Measurements from ENCODE around the gene TMEM63B. TPM values are rescaled to one million over a fixed set of nuclear protein-coding genes. Genes with fewer than 3 reads are reported as not detected.
A peak's percentile ranks its signal among the peaks of the same experiment; 100 is the strongest.

TMEM63B gene
- total and polyA plus RNA-seq, 2 of the 8 experiments (the other 6 are each of a cell fraction or from before 2014, with no cell fraction given): 61.1 to 96.8 TPM

DNA sequence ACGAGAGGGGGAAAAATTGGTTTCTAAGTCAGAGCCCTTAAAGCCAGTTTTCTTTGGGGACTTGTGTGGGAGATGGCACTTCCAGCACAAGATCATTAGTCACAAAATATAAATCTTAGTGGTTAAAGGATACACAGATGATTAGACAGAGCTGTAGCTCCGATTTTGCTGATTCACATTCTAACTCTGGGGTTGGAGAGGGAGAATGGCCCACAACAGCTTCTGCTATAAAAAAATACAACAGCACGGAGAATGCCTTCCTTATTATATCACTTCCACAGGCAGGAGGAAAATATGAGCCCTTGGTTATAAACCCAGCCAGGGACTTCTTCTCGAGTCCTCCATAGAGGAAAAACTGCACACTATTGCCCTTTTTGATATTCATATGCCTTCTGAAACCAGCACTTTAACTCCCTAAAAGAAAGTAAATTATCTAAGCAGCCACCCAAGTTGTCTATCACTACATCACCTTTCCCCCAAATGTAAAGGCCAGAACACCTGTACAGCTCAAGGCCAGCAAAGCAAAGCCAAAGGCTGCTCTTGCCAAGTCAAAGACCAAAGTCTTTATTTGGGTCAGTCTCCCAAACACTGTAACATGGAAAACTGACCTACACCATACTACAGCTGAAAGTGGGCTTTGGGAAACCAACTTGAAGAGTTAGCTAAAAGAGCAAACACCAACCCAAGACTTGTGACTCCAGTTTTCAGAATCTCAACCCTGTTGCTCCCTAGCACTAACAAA lies 10.5 kb upstream of the TMEM63B start:
- 83% methylated on average over 4 of the region's 4 CpGs; no CpG with 5 or more reads in 1 of the 2 experiments for WGBS, 2 experiments (ENCODE audit: extremely low coverage in 1 of 2, insufficient coverage in 1 of 2, insufficient read length in 1 of 2, insufficient replicate concordance in 2 of 2, low coverage in 1 of 2, low lambda C conversion rate in 2 of 2, missing lambda C conversion rate in 1 of 2)
- no peak for DNase-seq (ENCODE audit: low read depth in 1 of 2, low spot score in 2 of 2)
- peaks cover 33 to 67% of the 10 kb centered on the region in 2 experiments for H3K79me2 ChIP-seq (ENCODE audit: control insufficient read depth in 1 of 2, insufficient read depth in 2 of 2, low read length in 2 of 2)
- TF ChIP-seq BACH1 (IDR thresholded peaks at IDR 0.05; ENCODE audit: low read length) (no peak), CREB1 (IDR thresholded peaks at IDR 0.05) (no peak), JUN (IDR thresholded peaks at IDR 0.05; ENCODE audit: low read depth, low read length) (no peak), POU5F1 (IDR thresholded peaks at IDR 0.05; ENCODE audit: low read depth, low read length) (no peak), RNF2 (IDR thresholded peaks at IDR 0.05; ENCODE audit: borderline replicate concordance, low read depth, low read length, missing control alignments, poor library complexity, severe bottlenecking) (no peak)
- TF ChIP-seq, protein P1, sequence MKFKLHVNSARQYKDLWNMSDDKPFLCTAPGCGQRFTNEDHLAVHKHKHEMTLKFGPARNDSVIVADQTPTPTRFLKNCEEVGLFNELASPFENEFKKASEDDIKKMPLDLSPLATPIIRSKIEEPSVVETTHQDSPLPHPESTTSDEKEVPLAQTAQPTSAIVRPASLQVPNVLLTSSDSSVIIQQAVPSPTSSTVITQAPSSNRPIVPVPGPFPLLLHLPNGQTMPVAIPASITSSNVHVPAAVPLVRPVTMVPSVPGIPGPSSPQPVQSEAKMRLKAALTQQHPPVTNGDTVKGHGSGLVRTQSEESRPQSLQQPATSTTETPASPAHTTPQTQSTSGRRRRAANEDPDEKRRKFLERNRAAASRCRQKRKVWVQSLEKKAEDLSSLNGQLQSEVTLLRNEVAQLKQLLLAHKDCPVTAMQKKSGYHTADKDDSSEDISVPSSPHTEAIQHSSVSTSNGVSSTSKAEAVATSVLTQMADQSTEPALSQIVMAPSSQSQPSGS (IDR thresholded peaks at IDR 0.05; ENCODE audit: low read length): no peak

More for the DNA sequence above, 10.5 kb upstream of the TMEM63B start:
- Histone ChIP-seq H2BK120ac (replicated peaks; ENCODE audit: low read depth, low read length) (no peak overlapping the region), H3K4me3 (ENCODE audit: extremely low read depth in 1 of 4, insufficient read depth in 2 of 4, low read depth in 3 of 4, low read length in 4 of 4) (no peak overlapping the region), H3K14ac (ENCODE audit: insufficient read length) (no peak overlapping the region), H4K8ac (ENCODE audit: extremely low read depth, insufficient read depth, low read length) (no peak overlapping the region), H3K4me1 (replicated peaks in 1 of 4; ENCODE audit: control insufficient read depth in 3 of 4, insufficient read depth in 4 of 4, low read length in 3 of 4) (peaks cover 0 to 7% (median 2%) of the 10 kb centered on the region in 4 experiments; a peak in 3 of 7 replicates), H3K4ac (replicated peaks; ENCODE audit: insufficient read length, low read depth, low read length) (no peak overlapping the region), H3K56ac (replicated peaks; ENCODE audit: insufficient read length, low read depth, low read length) (no peak overlapping the region), H2BK5ac (ENCODE audit: low read depth, low read length) (no peak overlapping the region), H3K4me2 (ENCODE audit: insufficient read depth in 1 of 2, low read depth in 2 of 2, low read length in 2 of 2) (no peak overlapping the region), H3K36me3 (ENCODE audit: control insufficient read depth in 2 of 4, insufficient read depth in 4 of 4, low read length in 3 of 4) (peaks cover 7 to 30% (median 16%) of the 10 kb centered on the region in 4 experiments), H3K23me2 (ENCODE audit: low read depth, low read length) (no peaks in the 10 kb centered on the region), H3K9me3 (ENCODE audit: insufficient read depth in 2 of 2, low read depth in 1 of 2, low read length in 1 of 2) (no peaks in the 10 kb centered on the region), H4K91ac (replicated peaks; ENCODE audit: insufficient read length, low read length) (no peak overlapping the region), H4K5ac (ENCODE audit: insufficient read length, low read depth, low read length) (no peak overlapping the region), H2BK20ac (ENCODE audit: low read length) (no peak overlapping the region), H2BK15ac (ENCODE audit: low read length) (no peak overlapping the region), H3K79me1 (ENCODE audit: low read depth, low read length) (peaks cover 13% of the 10 kb centered on the region), H3K27me3 (replicated peaks in 1 of 4; ENCODE audit: control insufficient read depth in 3 of 4, extremely low read depth in 1 of 4, insufficient read depth in 3 of 4, low read length in 3 of 4) (no peaks in the 10 kb centered on the region), H3K23ac (ENCODE audit: insufficient read length) (no peak overlapping the region), H2AK5ac (ENCODE audit: low read depth, low read length) (no peak overlapping the region), H3K27ac (ENCODE audit: low read depth, low read length) (peak overlapping the region; percentile 39; the same call in 1 of the 2 replicates), H2BK12ac (ENCODE audit: low read depth, low read length) (no peak overlapping the region), H2AFZ (ENCODE audit: low read length) (no peak overlapping the region), H3K18ac (ENCODE audit: extremely low read depth, low read length) (no peak overlapping the region), H4K20me1 (replicated peaks in 1 of 2; ENCODE audit: control insufficient read depth in 1 of 2, insufficient read depth in 2 of 2, low read length in 2 of 2) (peaks cover 18 to 24% of the 10 kb centered on the region in 2 experiments), H3K9ac (replicated peaks in 1 of 4; ENCODE audit: extremely low read depth in 1 of 4, low read depth in 3 of 4, low read length in 3 of 4) (no peak overlapping the region)
- ChIA-PET CTCF (ENCODE audit: partially characterized antibody) (interaction anchor here (0.7 to 22.5 kb wide), 6 partner anchors 17 to 248 kb away, joined by 3 to 255 read pairs (median 5); no protein-coding TSS in a partner anchor), POLR2A (ENCODE audit: partially characterized antibody) (interaction anchor here (0.7 to 1.8 kb wide), 7 partner anchors 9 to 488 kb away, joined by 3 to 5 read pairs (median 4); partner anchors contain the start of genes GTPBP2 and HSP90AB1)
- no peak for FAIRE-seq

Data from H1 (cell line).